ENCODE measurements around the gene DOHH. TPM values are rescaled to one million over a fixed set of nuclear protein-coding genes. Genes with fewer than 3 reads are reported as not detected.
"Not testable (repeated sequence)": the region's sequence is repeated elsewhere in the genome, so short reads cannot be mapped to it uniquely, and the experiment has no call there.

DOHH gene
- total RNA-seq, 1 donor from 2014 or later: 19.7 TPM

DNA sequence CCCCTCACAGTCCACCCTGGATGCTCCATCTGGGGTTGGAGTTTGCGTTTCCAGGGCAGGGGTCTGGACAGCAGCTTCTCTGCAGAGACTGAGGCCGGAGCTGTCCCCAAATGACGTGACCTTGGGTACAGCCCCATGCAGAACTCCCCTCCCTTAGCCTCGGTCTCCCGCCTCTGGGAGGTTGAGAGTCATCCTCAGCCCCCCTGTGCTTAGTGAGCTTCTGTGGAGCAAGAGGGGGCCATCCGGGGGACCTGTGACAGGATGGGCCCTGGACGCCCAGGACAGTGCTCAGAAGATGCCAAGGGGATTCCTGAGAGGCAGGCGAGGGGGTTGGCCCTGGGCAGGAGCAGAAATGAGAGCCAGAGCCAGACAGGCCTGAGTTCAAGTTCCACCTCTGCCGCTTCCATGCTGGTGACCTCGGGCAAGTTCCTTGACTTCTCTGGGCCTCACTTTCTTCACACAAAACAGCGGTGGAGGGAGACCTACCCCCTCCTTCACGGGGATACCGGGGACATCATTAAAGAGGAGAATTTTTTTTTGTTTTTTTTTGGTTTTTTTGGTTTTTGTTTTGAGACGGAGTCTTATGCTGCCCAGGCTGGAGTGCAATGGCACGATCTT is 40.4 kb downstream of the DOHH start:
- DNase-seq (ENCODE audit: low spot score): no peak
- no peaks in the 10 kb centered on the region for H3K9me3 Mint-ChIP-seq
- no peaks in the 10 kb centered on the region for H3K27me3 Mint-ChIP-seq (ENCODE audit: low read depth)
- intact Hi-C loops (cut with micrococcal nuclease): no loop called here
- H3K4me3 Mint-ChIP-seq (ENCODE audit: low read depth): no peak overlapping the region
- no peaks in the 10 kb centered on the region for H3K36me3 Mint-ChIP-seq (ENCODE audit: low read depth)
- no peaks in the 10 kb centered on the region for H3K4me1 Mint-ChIP-seq (ENCODE audit: low read depth)
- H3K27ac Mint-ChIP-seq: no peak overlapping the region

DNA sequence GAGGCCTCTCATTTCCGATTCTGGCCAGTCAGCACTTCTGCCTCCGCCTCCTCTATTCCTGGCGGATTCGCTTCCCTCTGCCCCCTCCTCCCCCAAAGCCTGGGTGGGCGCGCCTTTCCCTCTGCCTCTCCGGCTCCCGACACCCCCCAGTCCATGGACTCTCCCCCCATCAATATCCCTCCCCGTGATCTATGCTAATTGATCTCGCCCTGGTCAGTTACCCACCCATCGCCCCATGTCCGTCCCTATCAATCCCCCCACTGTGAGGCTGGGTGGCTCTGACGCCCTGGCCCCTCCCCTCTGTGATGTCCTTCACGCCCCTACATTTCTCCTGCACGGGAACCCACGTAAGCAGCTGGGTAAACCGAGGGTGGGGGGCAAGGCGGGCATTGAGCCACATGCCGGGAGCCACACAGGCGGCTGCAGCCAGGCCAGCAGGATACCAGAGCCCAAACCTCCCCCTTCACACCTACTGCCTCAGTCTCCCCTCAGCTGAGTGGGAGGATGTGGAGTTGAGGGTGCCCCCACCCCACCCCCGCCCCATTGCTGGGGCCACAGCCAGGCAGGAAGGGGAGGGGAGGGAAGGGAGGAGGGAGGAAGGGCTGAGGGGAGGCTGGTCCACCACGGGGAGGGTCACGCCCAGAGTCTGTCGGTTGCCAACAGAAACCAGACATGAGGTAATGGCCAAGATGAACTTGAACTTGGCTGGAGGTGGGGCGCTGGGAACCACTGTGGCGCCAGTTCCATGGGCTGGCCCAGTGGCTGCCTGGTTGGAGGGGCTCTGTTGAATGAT is 41.2 kb downstream of the DOHH start:
- no peaks in the 10 kb centered on the region for H3K4me1 Mint-ChIP-seq (ENCODE audit: low read depth)
- no peak overlapping the region for H3K27ac Mint-ChIP-seq
- no peaks in the 10 kb centered on the region for H3K9me3 Mint-ChIP-seq
- H3K4me3 Mint-ChIP-seq (ENCODE audit: low read depth): no peak overlapping the region
- no peaks in the 10 kb centered on the region for H3K27me3 Mint-ChIP-seq (ENCODE audit: low read depth)
- intact Hi-C loops (cut with micrococcal nuclease): no loop called here
- no peak for DNase-seq (ENCODE audit: low spot score)
- H3K36me3 Mint-ChIP-seq (ENCODE audit: low read depth): no peaks in the 10 kb centered on the region

- no peak overlapping the region for H3K27ac Mint-ChIP-seq
Observed at GRCh38 chr19:3458229-3459088, 42.0 kb downstream of the DOHH start.

GRCh38 chr19:3457528-3458228 is 42.8 kb downstream of the DOHH start:
- Mint-ChIP-seq H3K36me3 (ENCODE audit: low read depth) (no peaks in the 10 kb centered on the region), H3K27ac (no peak overlapping the region), H3K9me3 (no peaks in the 10 kb centered on the region), H3K27me3 (ENCODE audit: low read depth) (no peaks in the 10 kb centered on the region), H3K4me1 (ENCODE audit: low read depth) (no peaks in the 10 kb centered on the region), H3K4me3 (ENCODE audit: low read depth) (no peak overlapping the region)
- intact Hi-C loops (cut with micrococcal nuclease): no loop called here
- no peak for DNase-seq (ENCODE audit: low spot score)

More at GRCh38 chr19:3458229-3459088, 42.0 kb downstream of the DOHH start:
- Mint-ChIP-seq H3K9me3 (no peaks in the 10 kb centered on the region), H3K4me3 (ENCODE audit: low read depth) (no peak overlapping the region), H3K36me3 (ENCODE audit: low read depth) (no peaks in the 10 kb centered on the region), H3K27me3 (ENCODE audit: low read depth) (no peaks in the 10 kb centered on the region), H3K4me1 (ENCODE audit: low read depth) (no peaks in the 10 kb centered on the region)
- no peak for DNase-seq (ENCODE audit: low spot score)
- intact Hi-C loops (cut with micrococcal nuclease): no loop called here

DNA sequence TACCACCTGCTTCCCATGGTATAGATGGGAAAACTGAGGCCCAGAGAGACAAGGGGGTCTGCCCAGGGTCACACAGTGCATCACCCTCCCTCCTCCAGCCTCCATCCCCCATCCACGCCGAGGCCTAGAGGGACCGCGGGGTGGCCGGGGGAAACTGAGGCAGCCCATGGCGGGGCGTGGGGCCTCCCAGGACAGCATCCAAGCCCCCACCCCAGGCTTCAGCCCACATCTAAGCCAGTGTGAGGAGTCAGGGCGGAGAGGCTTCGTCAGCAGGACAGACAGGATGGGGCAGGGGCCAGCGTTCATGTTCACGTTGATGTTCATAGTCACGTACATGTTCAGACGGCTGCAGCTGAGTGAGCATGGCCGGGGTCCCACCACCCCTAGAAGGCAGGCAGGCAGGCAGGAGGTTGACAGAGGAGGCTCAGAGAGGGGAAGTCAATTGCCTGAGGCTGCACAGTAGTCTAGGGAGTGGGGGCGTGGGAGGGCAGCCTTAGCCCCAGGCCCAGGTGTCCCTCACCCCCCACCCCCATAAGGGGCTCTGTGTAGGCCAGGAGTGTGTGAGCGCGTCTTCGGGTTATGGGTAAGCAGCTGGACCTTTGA is 43.4 kb downstream of the DOHH start:
- Mint-ChIP-seq H3K36me3 (ENCODE audit: low read depth) (no peaks in the 10 kb centered on the region), H3K27ac (no peak overlapping the region), H3K4me1 (ENCODE audit: low read depth) (no peaks in the 10 kb centered on the region), H3K9me3 (no peaks in the 10 kb centered on the region), H3K4me3 (ENCODE audit: low read depth) (no peak overlapping the region), H3K27me3 (ENCODE audit: low read depth) (no peaks in the 10 kb centered on the region)
- DNase-seq (ENCODE audit: low spot score): no peak
- intact Hi-C loops (cut with micrococcal nuclease): no loop called here

DNA sequence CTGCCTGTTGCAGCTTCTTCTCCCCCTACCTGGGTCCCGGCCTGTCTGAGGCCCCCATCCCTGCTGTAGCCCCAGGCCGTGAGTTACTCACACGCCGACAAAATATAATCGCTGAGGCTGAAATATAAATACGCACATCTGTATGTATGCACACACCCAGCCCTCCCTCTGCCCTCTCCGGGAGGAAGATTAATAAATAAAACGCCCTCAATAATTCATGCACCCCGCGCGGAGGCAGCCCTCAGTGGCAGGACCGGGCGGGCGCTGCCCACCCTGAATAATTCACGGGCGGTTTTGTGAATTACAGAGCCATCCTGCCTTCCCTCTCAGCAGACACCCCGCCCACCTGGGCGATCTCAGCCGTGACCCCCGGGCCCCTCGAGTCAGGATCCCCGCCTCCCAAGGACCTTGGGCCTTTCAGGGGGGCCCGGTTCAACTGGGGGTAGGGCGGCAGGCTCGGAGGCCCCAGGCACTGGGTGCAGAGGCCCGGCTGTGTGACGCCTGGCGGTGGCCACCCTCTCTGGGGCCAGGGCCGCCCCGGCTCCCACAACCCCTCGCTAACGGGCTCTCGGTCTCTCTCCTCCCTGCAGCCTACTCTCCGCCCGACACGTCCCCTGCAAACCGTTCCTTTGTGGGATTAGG is 44.4 kb downstream of the DOHH start:
- intact Hi-C loops (cut with micrococcal nuclease): no loop called here
- Mint-ChIP-seq H3K4me3 (ENCODE audit: low read depth) (no peak overlapping the region), H3K4me1 (ENCODE audit: low read depth) (peaks cover under 1% of the 10 kb centered on the region), H3K36me3 (ENCODE audit: low read depth) (no peaks in the 10 kb centered on the region), H3K27ac (no peak overlapping the region), H3K9me3 (no peaks in the 10 kb centered on the region), H3K27me3 (ENCODE audit: low read depth) (no peaks in the 10 kb centered on the region)
- DNase-seq (ENCODE audit: low spot score): no peak

DNA sequence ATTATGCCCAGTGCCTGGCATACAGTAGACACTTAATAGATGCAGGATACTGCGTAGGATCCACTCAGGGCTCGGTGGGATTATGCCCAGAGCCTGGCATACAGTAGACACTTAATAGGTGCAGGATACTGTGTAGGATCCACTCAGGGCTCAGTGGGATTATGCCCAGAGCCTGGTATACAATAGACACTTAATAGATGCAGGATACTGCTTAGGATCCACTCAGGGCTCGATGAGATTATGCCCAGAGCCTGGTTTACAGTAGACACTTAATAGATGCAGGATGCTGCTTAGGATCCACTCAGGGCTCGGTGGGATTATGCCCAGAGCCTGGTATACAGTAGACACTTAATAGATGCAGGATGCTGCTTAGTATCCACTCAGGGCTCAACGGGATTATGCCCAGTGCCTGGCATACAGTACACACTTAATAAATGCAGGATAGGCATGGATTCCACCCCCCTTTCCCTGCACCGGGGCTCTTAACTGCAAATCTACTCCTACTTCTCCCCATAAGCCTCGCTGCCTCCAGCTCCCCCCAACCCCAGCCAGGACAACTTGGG is 45.0 kb downstream of the DOHH start:
- Mint-ChIP-seq H3K9me3 (no peaks in the 10 kb centered on the region), H3K27me3 (ENCODE audit: low read depth) (no peaks in the 10 kb centered on the region), H3K27ac (no peak overlapping the region), H3K36me3 (ENCODE audit: low read depth) (no peaks in the 10 kb centered on the region), H3K4me3 (ENCODE audit: low read depth) (no peak overlapping the region), H3K4me1 (ENCODE audit: low read depth) (peaks cover 1% of the 10 kb centered on the region)
- no peak for DNase-seq (ENCODE audit: low spot score)
- intact Hi-C loops (cut with micrococcal nuclease): no loop called here

DNA sequence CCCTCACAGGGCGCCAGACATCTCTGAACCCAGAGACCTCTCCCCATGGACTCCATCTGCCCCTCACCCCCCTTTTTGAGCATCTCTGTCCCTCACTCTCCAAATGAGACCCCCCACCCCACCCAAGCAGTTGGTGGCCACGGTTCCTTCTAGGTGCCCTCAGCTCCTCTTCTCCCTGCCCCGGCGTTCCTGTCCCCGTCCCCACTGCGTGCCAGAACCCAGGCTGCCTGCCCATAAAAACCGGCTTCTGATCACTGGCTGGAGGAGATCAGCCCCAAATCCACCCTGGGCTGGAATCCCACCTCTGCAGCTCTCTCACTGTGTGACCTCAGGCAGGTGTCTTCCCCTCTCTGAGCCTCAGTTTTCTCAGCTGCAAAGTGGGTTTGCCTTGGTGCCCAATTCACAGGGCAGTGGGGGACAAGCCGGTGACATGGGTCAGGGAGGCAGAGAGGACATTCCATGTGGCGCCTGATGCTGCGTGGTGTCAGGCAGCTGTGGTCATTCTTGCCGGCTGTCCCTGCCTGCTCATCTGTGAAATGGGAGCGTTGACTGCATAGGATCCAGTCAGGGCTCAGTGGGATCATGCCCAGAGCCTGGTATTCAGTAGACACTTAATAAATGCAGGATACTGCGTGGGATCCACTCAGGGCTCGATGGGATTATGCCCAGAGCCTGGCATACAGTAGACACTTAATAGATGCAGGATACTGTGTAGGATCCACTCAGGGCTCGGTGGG is 45.6 kb downstream of the DOHH start:
- Mint-ChIP-seq H3K9me3 (no peaks in the 10 kb centered on the region), H3K27ac (no peak overlapping the region), H3K27me3 (ENCODE audit: low read depth) (no peaks in the 10 kb centered on the region), H3K4me3 (ENCODE audit: low read depth) (no peak overlapping the region), H3K36me3 (ENCODE audit: low read depth) (no peaks in the 10 kb centered on the region), H3K4me1 (ENCODE audit: low read depth) (peaks cover 1% of the 10 kb centered on the region)
- no peak for DNase-seq (ENCODE audit: low spot score)
- intact Hi-C loops (cut with micrococcal nuclease): no loop called here

DNA sequence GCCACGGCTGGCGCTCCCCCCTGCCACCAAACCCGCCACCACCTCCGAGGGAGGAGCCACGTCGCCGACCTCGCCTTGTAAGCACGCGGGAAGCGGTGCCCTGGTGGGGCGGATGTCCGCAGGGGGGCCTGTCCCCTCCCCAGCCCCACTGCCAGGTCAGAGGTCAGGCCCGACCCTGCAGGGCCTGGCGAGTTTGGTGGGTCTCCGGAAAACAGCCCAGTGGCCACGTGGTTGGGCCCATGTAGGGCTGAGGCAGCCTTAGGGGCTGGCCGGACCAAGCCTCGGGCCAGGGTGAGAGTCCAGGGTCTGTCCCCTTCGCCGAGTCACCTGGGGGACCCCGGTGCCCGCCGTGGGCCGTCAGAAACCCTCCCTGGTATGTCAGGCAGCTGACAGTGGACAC is 46.6 kb downstream of the DOHH start:
- no peaks in the 10 kb centered on the region for H3K36me3 Mint-ChIP-seq (ENCODE audit: low read depth)
- no peak for DNase-seq (ENCODE audit: low spot score)
- H3K27ac Mint-ChIP-seq: no peak overlapping the region
- no peak overlapping the region for H3K4me3 Mint-ChIP-seq (ENCODE audit: low read depth)
- H3K4me1 Mint-ChIP-seq (ENCODE audit: low read depth): peaks cover 1% of the 10 kb centered on the region
- intact Hi-C loops (cut with micrococcal nuclease): no loop called here
- no peaks in the 10 kb centered on the region for H3K27me3 Mint-ChIP-seq (ENCODE audit: low read depth)
- H3K9me3 Mint-ChIP-seq: no peaks in the 10 kb centered on the region

DNA sequence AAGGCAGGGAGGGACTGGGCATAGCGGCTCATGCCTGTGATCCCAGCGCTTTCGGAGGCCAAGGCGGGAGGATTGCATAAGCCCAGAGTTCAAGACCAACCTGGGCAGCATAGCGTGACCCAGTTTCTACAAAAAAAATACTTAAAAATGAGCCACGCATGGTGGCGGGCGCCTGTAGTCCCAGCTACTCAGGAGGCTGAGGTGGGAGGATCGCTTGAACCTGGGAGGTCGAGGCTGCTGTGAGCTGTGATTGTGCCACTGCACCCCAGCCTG is 47.6 kb downstream of the DOHH start:
- H3K27ac Mint-ChIP-seq; H3K4me1 Mint-ChIP-seq (ENCODE audit: low read depth); H3K36me3 Mint-ChIP-seq (ENCODE audit: low read depth); DNase-seq (ENCODE audit: low spot score); H3K27me3 Mint-ChIP-seq (ENCODE audit: low read depth); intact Hi-C loops (cut with micrococcal nuclease); H3K4me3 Mint-ChIP-seq (ENCODE audit: low read depth); H3K9me3 Mint-ChIP-seq: not testable (repeated sequence)

DNA sequence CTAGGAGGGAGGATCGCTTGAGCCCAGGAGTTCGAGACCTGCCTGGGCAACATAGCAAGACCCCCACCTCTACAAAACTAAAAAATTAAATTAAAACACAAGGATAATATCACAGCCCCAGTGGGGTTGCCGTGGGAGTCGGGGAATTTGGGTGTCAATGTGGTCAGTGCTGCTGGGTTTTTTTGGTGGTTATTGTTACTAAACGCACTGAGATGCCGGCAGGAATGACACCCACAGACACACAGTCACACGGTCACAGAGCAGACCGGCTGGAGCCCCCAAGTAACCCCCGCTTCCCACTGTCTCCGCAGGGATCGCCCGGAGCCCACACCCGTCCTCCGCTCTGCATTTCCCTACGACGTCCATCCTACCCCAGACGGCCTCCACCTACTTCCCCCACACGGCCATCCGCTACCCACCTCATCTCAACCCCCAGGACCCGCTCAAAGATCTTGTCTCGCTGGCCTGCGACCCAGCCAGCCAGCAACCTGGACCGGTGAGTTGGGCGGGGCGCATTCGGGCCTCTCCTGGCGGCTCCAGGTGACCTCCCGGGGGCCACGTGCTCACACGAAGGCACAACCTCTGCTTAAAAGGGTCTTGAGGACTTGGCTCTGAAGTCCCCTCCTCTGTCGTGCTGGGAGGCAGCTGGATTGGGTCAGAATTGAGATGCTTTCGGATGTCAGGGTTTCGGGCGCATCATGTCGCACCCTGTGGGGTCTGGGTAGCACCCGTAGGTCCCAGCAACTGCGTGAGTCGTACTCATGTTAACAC is 48.1 kb downstream of the DOHH start:
- no peaks in the 10 kb centered on the region for H3K27me3 Mint-ChIP-seq (ENCODE audit: low read depth)
- no peak overlapping the region for H3K4me3 Mint-ChIP-seq (ENCODE audit: low read depth)
- H3K27ac Mint-ChIP-seq: no peak overlapping the region

More for the DNA sequence above, 48.1 kb downstream of the DOHH start:
- no peak for DNase-seq (ENCODE audit: low spot score)
- Mint-ChIP-seq H3K9me3 (no peaks in the 10 kb centered on the region), H3K36me3 (ENCODE audit: low read depth) (no peaks in the 10 kb centered on the region), H3K4me1 (ENCODE audit: low read depth) (peaks cover 1% of the 10 kb centered on the region)
- intact Hi-C loops (cut with micrococcal nuclease): no loop called here
